Measurements from ENCODE around the gene POLRMT. TPM values are rescaled to one million over a fixed set of nuclear protein-coding genes. Genes with fewer than 3 reads are reported as not detected.
A peak's percentile ranks its signal among the peaks of the same experiment; 100 is the strongest.

The POLRMT gene
- total RNA-seq, 1 donor from 2014 or later, result 35.5 TPM

DNA sequence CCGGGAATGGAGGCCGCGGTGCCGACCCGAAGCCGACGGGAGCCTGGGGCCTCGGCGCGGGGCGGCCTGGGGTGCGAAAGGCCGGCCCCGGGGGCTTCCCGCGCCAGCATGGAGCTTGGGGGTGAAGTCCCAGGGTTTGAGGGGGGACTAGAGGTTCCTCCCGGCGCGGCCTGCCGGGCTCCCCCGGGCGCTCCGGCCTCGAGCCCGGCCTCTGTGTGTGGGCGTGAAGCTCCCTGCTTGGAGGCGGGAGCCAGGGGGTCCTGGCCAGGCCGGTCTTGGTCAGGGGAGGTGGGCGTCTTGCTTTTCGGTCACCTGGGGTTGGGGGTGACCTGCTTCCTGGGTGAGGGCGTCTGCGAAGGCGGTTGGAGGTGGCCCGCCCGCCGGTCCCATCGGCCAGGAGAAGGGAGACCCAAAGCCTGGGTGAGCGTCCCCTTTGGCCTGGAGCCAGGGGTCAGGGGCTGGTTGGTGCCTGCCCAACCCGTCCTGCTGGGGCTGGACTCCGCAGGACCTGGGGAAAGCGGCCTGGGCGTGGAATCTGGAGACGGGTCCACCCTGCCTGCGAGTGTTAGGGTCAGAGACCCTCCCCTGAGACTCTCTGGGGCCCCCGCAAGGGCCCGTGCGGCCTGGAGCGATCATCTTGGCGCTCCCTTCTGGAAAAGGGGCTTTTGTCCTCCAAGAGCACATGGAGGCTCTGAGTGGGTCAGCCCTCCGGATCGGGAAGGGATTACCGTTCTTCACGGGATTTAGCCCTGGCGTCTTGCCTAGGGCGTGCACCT, 60.4 kb downstream of the POLRMT start:
- peak overlapping the region; percentile 81 for H3K4me3 Mint-ChIP-seq (ENCODE audit: unreplicated experiment)
- TF ChIP-seq, protein P1, sequence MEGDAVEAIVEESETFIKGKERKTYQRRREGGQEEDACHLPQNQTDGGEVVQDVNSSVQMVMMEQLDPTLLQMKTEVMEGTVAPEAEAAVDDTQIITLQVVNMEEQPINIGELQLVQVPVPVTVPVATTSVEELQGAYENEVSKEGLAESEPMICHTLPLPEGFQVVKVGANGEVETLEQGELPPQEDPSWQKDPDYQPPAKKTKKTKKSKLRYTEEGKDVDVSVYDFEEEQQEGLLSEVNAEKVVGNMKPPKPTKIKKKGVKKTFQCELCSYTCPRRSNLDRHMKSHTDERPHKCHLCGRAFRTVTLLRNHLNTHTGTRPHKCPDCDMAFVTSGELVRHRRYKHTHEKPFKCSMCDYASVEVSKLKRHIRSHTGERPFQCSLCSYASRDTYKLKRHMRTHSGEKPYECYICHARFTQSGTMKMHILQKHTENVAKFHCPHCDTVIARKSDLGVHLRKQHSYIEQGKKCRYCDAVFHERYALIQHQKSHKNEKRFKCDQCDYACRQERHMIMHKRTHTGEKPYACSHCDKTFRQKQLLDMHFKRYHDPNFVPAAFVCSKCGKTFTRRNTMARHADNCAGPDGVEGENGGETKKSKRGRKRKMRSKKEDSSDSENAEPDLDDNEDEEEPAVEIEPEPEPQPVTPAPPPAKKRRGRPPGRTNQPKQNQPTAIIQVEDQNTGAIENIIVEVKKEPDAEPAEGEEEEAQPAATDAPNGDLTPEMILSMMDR (IDR thresholded peaks at IDR 0.05), result no peak
- peaks cover 51% of the 10 kb centered on the region for H3K4me1 Mint-ChIP-seq (ENCODE audit: low read depth)
- H3K27me3 Mint-ChIP-seq (ENCODE audit: low read depth), result no peaks in the 10 kb centered on the region
- H3K36me3 Mint-ChIP-seq (ENCODE audit: low read depth), result no peaks in the 10 kb centered on the region
- peak overlapping the region; percentile 59 for H3K27ac Mint-ChIP-seq (ENCODE audit: unreplicated experiment)
- DNase-seq (ENCODE audit: low spot score), result peak; percentile 87
- H3K9me3 Mint-ChIP-seq (ENCODE audit: low read depth), result no peaks in the 10 kb centered on the region

DNA sequence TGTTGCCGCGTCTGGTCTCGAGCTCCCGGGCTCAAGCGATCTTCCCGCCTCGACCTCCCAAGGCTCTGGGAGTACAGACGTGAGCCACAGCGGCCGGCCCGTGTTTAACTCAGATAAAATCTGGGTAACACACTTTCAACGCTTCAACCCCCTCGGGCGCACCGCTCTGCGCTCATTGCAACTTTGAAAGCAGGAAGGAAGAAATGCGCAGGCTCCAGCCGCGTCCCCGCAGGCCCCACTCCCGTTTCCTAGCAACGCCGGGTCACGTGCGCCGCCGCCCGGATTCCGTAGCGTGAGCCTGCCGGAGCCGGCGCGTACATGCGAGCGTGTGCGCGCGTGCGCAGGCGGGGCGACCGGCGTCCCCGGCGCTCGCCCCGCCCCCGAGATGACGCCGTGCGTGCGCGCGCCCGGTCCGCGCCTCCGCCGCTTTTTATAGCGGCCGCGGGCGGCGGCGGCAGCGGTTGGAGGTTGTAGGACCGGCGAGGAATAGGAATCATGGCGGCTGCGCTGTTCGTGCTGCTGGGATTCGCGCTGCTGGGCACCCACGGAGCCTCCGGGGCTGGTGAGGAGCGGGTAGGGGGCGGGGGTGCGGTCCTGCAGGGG, 61.1 kb downstream of the POLRMT start, which contains the start of gene BSG:
Gene BSG, plus strand, starts transcription at position 457 of the 603 bp plus-strand sequence. Its CDS starts 39 bp downstream, at position 496.
- TF ChIP-seq, protein P1 (IDR thresholded peaks at IDR 0.05), result no peak
- peak; percentile 98 for DNase-seq (ENCODE audit: low spot score)
- H3K27me3 Mint-ChIP-seq (ENCODE audit: low read depth), result no peaks in the 10 kb centered on the region
- H3K27ac Mint-ChIP-seq (ENCODE audit: unreplicated experiment), result peak within 1 kb of the TSS; percentile 99
- H3K36me3 Mint-ChIP-seq (ENCODE audit: low read depth), result no peaks in the 10 kb centered on the region
- H3K9me3 Mint-ChIP-seq (ENCODE audit: low read depth), result no peaks in the 10 kb centered on the region
- H3K4me3 Mint-ChIP-seq (ENCODE audit: unreplicated experiment), result peak within 1 kb of the TSS; percentile 90
- peaks cover 49% of the 10 kb centered on the region for H3K4me1 Mint-ChIP-seq (ENCODE audit: low read depth)

DNA sequence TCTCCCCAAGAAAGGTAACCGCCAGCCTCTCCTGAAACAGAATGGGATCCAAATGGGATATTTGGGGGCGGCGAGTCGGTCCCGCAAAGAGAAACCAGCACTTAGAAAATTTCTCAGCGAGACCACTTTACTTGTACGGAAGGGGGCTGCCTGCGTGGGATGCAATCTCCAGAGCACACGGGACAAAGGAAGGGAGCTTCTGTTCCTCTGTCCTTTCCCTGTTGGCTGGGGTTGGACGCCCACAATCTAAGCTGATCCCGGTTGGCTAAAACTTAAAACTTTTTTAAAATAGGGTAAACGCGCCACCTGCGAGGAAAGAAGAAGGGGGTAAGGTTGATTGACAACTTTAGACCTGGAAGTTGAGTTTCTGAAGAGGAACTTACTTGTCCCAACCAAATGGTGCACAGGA, 61.8 kb downstream of the POLRMT start:
- H3K36me3 Mint-ChIP-seq (ENCODE audit: low read depth), result no peaks in the 10 kb centered on the region
- DNase-seq (ENCODE audit: low spot score), result no peak
- H3K4me1 Mint-ChIP-seq (ENCODE audit: low read depth), result peaks cover 45% of the 10 kb centered on the region
- no peaks in the 10 kb centered on the region for H3K27me3 Mint-ChIP-seq (ENCODE audit: low read depth)
- peak overlapping the region; percentile 86 for H3K27ac Mint-ChIP-seq (ENCODE audit: unreplicated experiment)
- H3K4me3 Mint-ChIP-seq (ENCODE audit: unreplicated experiment), result peak overlapping the region; percentile 90
- no peaks in the 10 kb centered on the region for H3K9me3 Mint-ChIP-seq (ENCODE audit: low read depth)
- TF ChIP-seq, protein P1 (IDR thresholded peaks at IDR 0.05), result no peak

DNA sequence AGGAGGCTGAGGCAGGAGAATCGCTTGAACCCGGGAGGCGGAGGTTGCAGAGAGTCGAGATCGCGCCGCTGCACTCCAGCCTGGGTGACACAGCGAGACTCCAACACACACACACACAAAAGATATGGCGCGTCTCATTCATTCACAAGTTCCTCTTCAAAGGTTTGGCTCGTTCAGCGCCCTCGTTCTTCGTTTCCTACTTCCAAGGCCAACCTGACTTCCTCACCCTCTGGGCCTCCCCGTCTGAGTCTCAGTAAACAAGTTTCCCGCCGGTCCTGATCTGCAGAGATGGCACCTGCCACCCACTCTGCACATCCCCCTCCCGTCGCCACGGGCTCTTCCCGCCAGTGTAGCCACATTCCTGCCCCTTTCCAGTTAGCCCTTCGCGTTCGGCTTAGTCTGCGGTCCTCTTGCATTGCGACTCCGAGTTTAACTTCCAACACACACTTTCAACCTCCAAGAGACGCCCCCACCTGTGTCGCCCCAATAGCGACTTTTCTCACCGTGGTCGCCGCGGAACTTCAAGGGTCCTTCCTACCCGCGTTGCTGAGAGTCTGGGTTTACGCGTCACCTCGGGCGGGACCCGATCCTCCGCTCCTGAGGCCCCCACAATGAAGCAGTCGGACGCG, 62.3 kb downstream of the POLRMT start:
- H3K27me3 Mint-ChIP-seq (ENCODE audit: low read depth), result no peaks in the 10 kb centered on the region
- peaks cover 40% of the 10 kb centered on the region for H3K4me1 Mint-ChIP-seq (ENCODE audit: low read depth)
- H3K4me3 Mint-ChIP-seq (ENCODE audit: unreplicated experiment), result peak overlapping the region; percentile 90
- H3K9me3 Mint-ChIP-seq (ENCODE audit: low read depth), result no peaks in the 10 kb centered on the region
- peak overlapping the region; percentile 86 for H3K27ac Mint-ChIP-seq (ENCODE audit: unreplicated experiment)
- H3K36me3 Mint-ChIP-seq (ENCODE audit: low read depth), result no peaks in the 10 kb centered on the region
- TF ChIP-seq, protein P1 (IDR thresholded peaks at IDR 0.05), result no peak
- peak; percentile 71 for DNase-seq (ENCODE audit: low spot score)

DNA sequence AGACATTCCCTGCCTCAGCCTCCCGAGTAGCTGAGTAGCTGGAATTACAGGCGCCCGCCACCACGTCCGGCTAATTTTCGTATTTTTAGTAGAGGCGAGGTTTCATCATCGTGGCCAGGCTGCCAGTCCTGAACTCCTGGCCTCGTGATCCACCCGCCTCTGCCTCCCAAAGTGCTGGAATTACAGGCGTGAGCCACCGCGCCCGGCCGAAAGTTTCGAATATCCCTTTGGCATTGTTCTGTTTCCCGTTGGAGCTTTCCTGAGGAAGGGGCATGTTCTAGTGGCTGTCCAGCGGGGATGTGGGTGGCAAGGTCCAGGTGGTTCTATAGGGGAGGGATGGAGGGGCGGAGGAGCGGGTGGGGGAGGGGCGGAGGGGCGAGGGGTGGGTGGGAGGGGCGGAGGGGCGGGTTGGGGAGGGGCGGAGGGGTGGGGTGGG, 63.1 kb downstream of the POLRMT start:
- Mint-ChIP-seq H3K27me3 (ENCODE audit: low read depth) (no peaks in the 10 kb centered on the region), H3K4me3 (ENCODE audit: unreplicated experiment) (no peak overlapping the region), H3K27ac (ENCODE audit: unreplicated experiment) (no peak overlapping the region), H3K9me3 (ENCODE audit: low read depth) (no peaks in the 10 kb centered on the region), H3K36me3 (ENCODE audit: low read depth) (no peaks in the 10 kb centered on the region), H3K4me1 (ENCODE audit: low read depth) (peaks cover 33% of the 10 kb centered on the region)
- TF ChIP-seq, protein P1 (IDR thresholded peaks at IDR 0.05), result no peak
- DNase-seq (ENCODE audit: low spot score), result peak; percentile 43

Data from chondrocyte (in vitro differentiated cells).